Suprapubic skin (tissue), 4 donors: ENCODE measurements around the gene ZNF8. TPM values are rescaled to one million over a fixed set of nuclear protein-coding genes. Genes with fewer than 3 reads are reported as not detected.
A peak's percentile ranks its signal among the peaks of the same experiment; 100 is the strongest.

Source experiments
- DNase-seq, 2 donors: peaks; one replicate each; pipeline ENCODE4 v3.0.0-alpha.2; 2019; ENCODE audit warnings: low spot score in 2 of 2
- H3K27ac ChIP-seq: fragments of 200-600 bp; sonication (generic); one replicate; pipeline ENCODE4 v1.5.1; 2019
- H3K27me3 ChIP-seq: fragments of 200-600 bp; sonication (generic); one replicate; pipeline ENCODE4 v1.5.1; 2019
- H3K36me3 ChIP-seq: fragments of 200-600 bp; sonication (generic); one replicate; pipeline ENCODE4 v1.5.1; 2019
- H3K4me1 ChIP-seq: fragments of 200-600 bp; sonication (generic); one replicate; pipeline ENCODE4 v1.5.1; 2019
- H3K4me3 ChIP-seq: fragments of 200-600 bp; sonication (generic); one replicate; pipeline ENCODE4 v1.5.1; 2019; ENCODE audit warnings: mild to moderate bottlenecking
- H3K9me3 ChIP-seq: fragments of 200-600 bp; sonication (generic); one replicate; pipeline ENCODE4 v1.5.1; 2019
- CTCF ChIP-seq, 2 donors: fragments of 200-600 bp in 1 of 2; fragments of 450-650 bp in 1 of 2; sonication (generic) in 1 of 2; IDR thresholded peaks; one replicate each; pipeline ENCODE4 v1.5.1; 2016 to 2019; ENCODE audit warnings: antibody characterized with exemption in 2 of 2, mild to moderate bottlenecking in 1 of 2, moderate library complexity in 1 of 2
- EP300 ChIP-seq: sonication (generic); formaldehyde crosslinking; IDR thresholded peaks from one replicate; pipeline ENCODE4 v1.6.1; 2017; ENCODE audit warnings: antibody characterized with exemption
- POLR2A ChIP-seq, 2 donors: fragments of 450-650 bp; IDR thresholded peaks; one replicate each; pipeline ENCODE4 v1.6.1; 2017; ENCODE audit warnings: antibody characterized with exemption in 2 of 2, mild to moderate bottlenecking in 2 of 2, moderate library complexity in 2 of 2
- POLR2AphosphoS5 ChIP-seq, 3 donors: sonication (generic); formaldehyde crosslinking; IDR thresholded peaks; one replicate each; pipeline ENCODE4 v1.6.1; 2017; ENCODE audit warnings: antibody characterized with exemption in 3 of 3
- WGBS: methylation state at CpG from one replicate; pipeline ENCODE4 v1.1.5; 2018; 5-methylcytosine and 5-hydroxymethylcytosine counted together
- total RNA-seq, 4 donors: library from RNA; depleted of rRNA; stranded (reverse); fragments of >200 nt; gene quantifications; one replicate each; pipeline ENCODE4 v1.1.0, GENCODE V29; 2016

ZNF8 gene
- total RNA-seq, 4 donors from 2014 or later = 8.3 to 15.6 (median 8.7) TPM

- no peaks in the 10 kb centered on the region for H3K9me3 ChIP-seq
- no peaks in the 10 kb centered on the region for H3K36me3 ChIP-seq
- H3K27me3 ChIP-seq = peaks cover 45% of the 10 kb centered on the region
- no peak for DNase-seq
- peak overlapping the region; percentile 28 for H3K4me3 ChIP-seq
- H3K4me1 ChIP-seq = peaks cover 21% of the 10 kb centered on the region
- H3K27ac ChIP-seq = no peak overlapping the region
- 60% methylated on average over 32 of the region's 84 CpGs for WGBS
- no peak for TF ChIP-seq POLR2A (IDR thresholded peaks at IDR 0.05)
- TF ChIP-seq POLR2AphosphoS5 (IDR thresholded peaks at IDR 0.05) = no peak
- TF ChIP-seq EP300 = no peak
- TF ChIP-seq CTCF (IDR thresholded peaks at IDR 0.05) = no peak
Measured at GRCh38 chr19:58350001-58350861, 71.5 kb downstream of the ZNF8 start.

GRCh38 chr19:58350871-58351557 lies 72.3 kb downstream of the ZNF8 start:
- TF ChIP-seq POLR2A (IDR thresholded peaks at IDR 0.05) = no peak
- TF ChIP-seq CTCF (IDR thresholded peaks at IDR 0.05) = no peak
- Histone ChIP-seq H3K27me3 (peaks cover 49% of the 10 kb centered on the region), H3K4me3 (no peak overlapping the region), H3K27ac (no peak overlapping the region), H3K4me1 (peaks cover 21% of the 10 kb centered on the region), H3K36me3 (no peaks in the 10 kb centered on the region), H3K9me3 (no peaks in the 10 kb centered on the region)
- DNase-seq = no peak
- WGBS = 84% methylated on average over 25 of the region's 34 CpGs

GRCh38 chr19:58351558-58351878 lies 72.8 kb downstream of the ZNF8 start:
- 85% methylated on average over 4 of the region's 9 CpGs for WGBS
- no peak overlapping the region for H3K4me3 ChIP-seq
- no peaks in the 10 kb centered on the region for H3K9me3 ChIP-seq
- peaks cover 52% of the 10 kb centered on the region for H3K27me3 ChIP-seq
- TF ChIP-seq POLR2AphosphoS5 (IDR thresholded peaks at IDR 0.05) = no peak
- TF ChIP-seq POLR2A (IDR thresholded peaks at IDR 0.05) = no peak
- TF ChIP-seq CTCF (IDR thresholded peaks at IDR 0.05) = no peak
- no peak overlapping the region for H3K27ac ChIP-seq
- no peak for DNase-seq
- H3K4me1 ChIP-seq = peaks cover 24% of the 10 kb centered on the region
- no peaks in the 10 kb centered on the region for H3K36me3 ChIP-seq

GRCh38 chr19:58351990-58352755 lies 73.4 kb downstream of the ZNF8 start:
- no peak overlapping the region for H3K4me3 ChIP-seq
- no peaks in the 10 kb centered on the region for H3K9me3 ChIP-seq
- DNase-seq = no peak
- H3K36me3 ChIP-seq = no peaks in the 10 kb centered on the region
- no peak for TF ChIP-seq EP300
- no peak for TF ChIP-seq POLR2A (IDR thresholded peaks at IDR 0.05)
- no peak for TF ChIP-seq CTCF (IDR thresholded peaks at IDR 0.05)
- no peak for TF ChIP-seq POLR2AphosphoS5 (IDR thresholded peaks at IDR 0.05)
- peaks cover 56% of the 10 kb centered on the region for H3K27me3 ChIP-seq
- WGBS = 94% methylated on average over 12 of the region's 23 CpGs
- H3K27ac ChIP-seq = no peak overlapping the region
- peaks cover 29% of the 10 kb centered on the region for H3K4me1 ChIP-seq

Other genes with a start within 250 kb of the ZNF8 start
- not detected for gene ZSCAN1, start 244.9 kb upstream of the ZNF8 start, total RNA-seq
- 10 to 100 TPM in 2 of 4 donors, 1 to 10 TPM in 2; 4.6 to 12.4 (median 7.7) TPM for gene ZNF135, start 219.7 kb upstream of the ZNF8 start, total RNA-seq
- 10 to 100 TPM; 33.0 to 52.8 (median 48.9) TPM for gene ZSCAN18, start 180.7 kb upstream of the ZNF8 start, total RNA-seq
- 10 to 100 TPM in 1 of 4 donors, 1 to 10 TPM in 3; 6.5 to 11.6 (median 9.9) TPM for gene ZNF329, start 128.2 kb upstream of the ZNF8 start, total RNA-seq
- 10 to 100 TPM; 26.8 to 70.2 (median 36.5) TPM for gene ZNF274, start 95.9 kb upstream of the ZNF8 start, total RNA-seq
- 10 to 100 TPM; 44.4 to 55.4 (median 48.9) TPM for gene ZNF544, start 50.0 kb upstream of the ZNF8 start, total RNA-seq
- gene ERVK3-1, start 26.4 kb downstream of the ZNF8 start, total RNA-seq = 10 to 100 TPM; 36.9 to 70.3 (median 42.1) TPM
- gene ZSCAN22, start 48.0 kb downstream of the ZNF8 start, total RNA-seq = 1 to 10 TPM; 4.3 to 7.6 (median 5.6) TPM
- gene A1BG, start 74.5 kb downstream of the ZNF8 start, total RNA-seq = 10 to 100 TPM in 2 of 4 donors, 1 to 10 TPM in 2; 1.0 to 14.9 (median 8.1) TPM
- 1 to 10 TPM; 2.4 to 4.8 (median 3.4) TPM for gene ZNF497, start 83.8 kb downstream of the ZNF8 start, total RNA-seq
- gene ZNF837, start 102.1 kb downstream of the ZNF8 start, total RNA-seq = 1 to 10 TPM; 2.6 to 6.2 (median 4.3) TPM
- gene RPS5, start 108.3 kb downstream of the ZNF8 start, total RNA-seq = 1,000 to 10,000 TPM; 1,253 to 2,519 (median 2,306) TPM
- 10 to 100 TPM in 2 of 4 donors, 1 to 10 TPM in 1, not detected in 1; 3.9 to 13.7 (median 13.6) TPM for gene RNF225, start 116.7 kb downstream of the ZNF8 start, total RNA-seq
- gene ZNF584, start 129.7 kb downstream of the ZNF8 start, total RNA-seq = 10 to 100 TPM; 15.8 to 21.2 (median 17.4) TPM
- gene ZNF132, start 161.2 kb downstream of the ZNF8 start, total RNA-seq = 1 to 10 TPM; 1.7 to 2.9 (median 2.3) TPM
- gene ZNF324B, start 172.7 kb downstream of the ZNF8 start, total RNA-seq = 10 to 100 TPM in 3 of 4 donors, 1 to 10 TPM in 1; 9.7 to 28.7 (median 13.8) TPM
- 10 to 100 TPM; 20.3 to 41.5 (median 25.6) TPM for gene ZNF324, start 188.1 kb downstream of the ZNF8 start, total RNA-seq
- gene ZNF446, start 197.4 kb downstream of the ZNF8 start, total RNA-seq = 10 to 100 TPM; 19.8 to 38.8 (median 24.0) TPM
- 10 to 100 TPM in 2 of 4 donors, 1 to 10 TPM in 2; 2.1 to 19.1 (median 10.7) TPM for gene SLC27A5, start 233.0 kb downstream of the ZNF8 start, total RNA-seq
- gene ZBTB45, start 240.9 kb downstream of the ZNF8 start, total RNA-seq = 10 to 100 TPM in 3 of 4 donors, 1 to 10 TPM in 1; 6.7 to 20.7 (median 15.8) TPM